Measurements from ENCODE around the gene RAB19.

DNA sequence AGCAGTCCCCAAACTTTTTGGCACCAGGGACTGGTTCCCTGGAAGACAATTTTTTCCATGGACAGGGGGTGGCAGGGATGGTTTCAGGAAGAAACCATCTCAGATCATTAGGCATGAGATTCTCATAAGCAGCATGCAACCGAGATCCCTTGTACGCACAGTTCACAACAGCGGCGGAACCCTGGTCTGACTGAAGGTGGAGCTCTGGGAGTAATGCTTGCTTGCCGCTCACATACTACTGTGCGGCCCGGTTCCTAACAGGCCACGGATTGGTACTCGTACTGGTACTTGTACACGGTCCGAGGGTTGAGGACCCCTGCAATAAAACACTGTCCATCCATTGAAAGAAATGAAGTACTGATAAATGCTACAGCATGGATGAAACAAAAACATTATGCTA lies 42.6 kb downstream of the RAB19 start:
- TF ChIP-seq POLR2A (IDR thresholded peaks at IDR 0.05; ENCODE audit: low read depth, low read length): no peak
- TF ChIP-seq POLR2AphosphoS5 (IDR thresholded peaks at IDR 0.05; ENCODE audit: low read depth, low read length): no peak
- TF ChIP-seq TAF1 (IDR thresholded peaks at IDR 0.05; ENCODE audit: borderline replicate concordance, low read depth, low read length): no peak
